Mesendoderm (in vitro differentiated cells): ENCODE data around the gene ABCD3.
A peak's percentile ranks its signal among the peaks of the same experiment; 100 is the strongest.

Source experiments
- DNase-seq: peaks from one replicate; pipeline ENCODE4 v3.0.0; 2013
- H2AK5ac ChIP-seq: 2 replicates; pipeline ENCODE4 v1.6.1; 2013; ENCODE audit warnings: low read length, inconsistent platforms
- H2BK120ac ChIP-seq: 2 replicates; pipeline ENCODE4 v1.6.1; 2013; ENCODE audit warnings: low read depth, mild to moderate bottlenecking, low read length, moderate library complexity, mixed read lengths
- H2BK15ac ChIP-seq: replicated peaks from 2 replicates; pipeline ENCODE4 v1.6.1; 2013; ENCODE audit warnings: low read depth, mild to moderate bottlenecking, moderate library complexity
- H2BK5ac ChIP-seq: 2 replicates; pipeline ENCODE4 v1.6.1; 2013; ENCODE audit warnings: low read length, inconsistent platforms
- H3K18ac ChIP-seq: 2 replicates; pipeline ENCODE4 v1.6.1; 2013; ENCODE audit warnings: mild to moderate bottlenecking, low read length, mixed read lengths
- H3K23ac ChIP-seq: one replicate; pipeline ENCODE4 v1.6.1; 2013; ENCODE audit warnings: low read length
- H3K27ac ChIP-seq: 2 replicates; pipeline ENCODE4 v1.5.1; 2013; ENCODE audit warnings: low read depth, mild to moderate bottlenecking, inconsistent platforms, low read length, moderate library complexity
- H3K27me3 ChIP-seq: 2 replicates; pipeline ENCODE4 v1.6.1; 2013; ENCODE audit warnings: low read length, control low read depth, mild to moderate bottlenecking, inconsistent platforms; ENCODE audit not compliant: insufficient read depth, poor library complexity
- H3K36me3 ChIP-seq: 2 replicates; pipeline ENCODE4 v1.6.1; 2013; ENCODE audit warnings: low read length, inconsistent platforms; ENCODE audit not compliant: control insufficient read depth, insufficient read depth
- H3K4ac ChIP-seq: one replicate; pipeline ENCODE4 v1.6.1; 2013; ENCODE audit warnings: low read depth, mild to moderate bottlenecking, low read length, moderate library complexity
- H3K4me1 ChIP-seq: 2 replicates; pipeline ENCODE4 v1.6.1; 2013; ENCODE audit warnings: low read depth, low read length, inconsistent platforms; ENCODE audit not compliant: control insufficient read depth
- H3K4me2 ChIP-seq: 2 replicates; pipeline ENCODE4 v1.6.1; 2013; ENCODE audit warnings: low read length
- H3K4me3 ChIP-seq: 2 replicates; pipeline ENCODE4 v1.5.1; 2013; ENCODE audit warnings: mild to moderate bottlenecking, low read length
- H3K56ac ChIP-seq: one replicate; pipeline ENCODE4 v1.6.1; 2013; ENCODE audit warnings: low read length
- H3K79me1 ChIP-seq: 2 replicates; pipeline ENCODE4 v1.6.1; 2013; ENCODE audit warnings: low read length, inconsistent platforms
- H3K79me2 ChIP-seq: 2 replicates; pipeline ENCODE4 v1.6.1; 2013; ENCODE audit warnings: mild to moderate bottlenecking, low read length; ENCODE audit not compliant: control insufficient read depth, insufficient read depth
- H3K9ac ChIP-seq: 2 replicates; pipeline ENCODE4 v1.6.1; 2013; ENCODE audit warnings: low read length, inconsistent platforms
- H4K5ac ChIP-seq: one replicate; pipeline ENCODE4 v1.6.1; 2013; ENCODE audit warnings: low read length
- H4K8ac ChIP-seq: one replicate; pipeline ENCODE4 v1.6.1; 2013; ENCODE audit warnings: low read depth, mild to moderate bottlenecking, control low read depth, low read length, moderate library complexity
- WGBS: extraction: QIAGEN DNeasy Blood & Tissue Kit; methylation state at CpG from one replicate; pipeline ENCODE4 v1.1.7; 2013; ENCODE audit warnings: low lambda C conversion rate, missing lambda C conversion rate; ENCODE audit not compliant: insufficient coverage; ENCODE audit errors: extremely low coverage; 5-methylcytosine and 5-hydroxymethylcytosine counted together

The ABCD3 gene

GRCh38 chr1:94382201-94382600, 36.0 kb upstream of the ABCD3 start:
- Histone ChIP-seq H2AK5ac (no peak overlapping the region), H3K27ac (no peak overlapping the region), H3K4ac (no peak overlapping the region), H3K79me1 (no peaks in the 10 kb centered on the region), H3K56ac (no peak overlapping the region), H2BK5ac (no peak overlapping the region), H3K4me2 (no peak overlapping the region), H4K8ac (no peak overlapping the region), H3K4me1 (peaks cover 3% of the 10 kb centered on the region), H2BK120ac (no peak overlapping the region), H3K23ac (no peak overlapping the region), H3K79me2 (no peaks in the 10 kb centered on the region), H3K9ac (no peak overlapping the region), H4K5ac (no peak overlapping the region), H3K27me3 (no peaks in the 10 kb centered on the region), H3K36me3 (no peaks in the 10 kb centered on the region), H2BK15ac (no peak overlapping the region), H3K18ac (no peak overlapping the region), H3K4me3 (no peak overlapping the region)
- no CpG with 5 or more reads among the region's 3 CpGs for WGBS
- DNase-seq: no peak

GRCh38 chr1:94383966-94384408, 34.2 kb upstream of the ABCD3 start:
- H2BK15ac ChIP-seq: no peak overlapping the region
- H4K8ac ChIP-seq: no peak overlapping the region
- no CpG with 5 or more reads among the region's 4 CpGs for WGBS
- peaks cover 3% of the 10 kb centered on the region for H3K4me1 ChIP-seq
- H3K36me3 ChIP-seq: no peaks in the 10 kb centered on the region
- H3K4ac ChIP-seq: no peak overlapping the region
- no peak overlapping the region for H3K23ac ChIP-seq
- DNase-seq: peak; percentile 30
- H4K5ac ChIP-seq: no peak overlapping the region
- H3K56ac ChIP-seq: no peak overlapping the region
- no peak overlapping the region for H3K9ac ChIP-seq
- H3K27me3 ChIP-seq: no peaks in the 10 kb centered on the region
- H3K4me2 ChIP-seq: no peak overlapping the region
- no peak overlapping the region for H2BK120ac ChIP-seq
- H3K79me1 ChIP-seq: no peaks in the 10 kb centered on the region
- H3K27ac ChIP-seq: no peak overlapping the region
- no peak overlapping the region for H2AK5ac ChIP-seq
- no peak overlapping the region for H2BK5ac ChIP-seq
- H3K79me2 ChIP-seq: no peaks in the 10 kb centered on the region
- no peak overlapping the region for H3K4me3 ChIP-seq
- H3K18ac ChIP-seq: no peak overlapping the region

GRCh38 chr1:94384485-94385265, 33.5 kb upstream of the ABCD3 start:
- no peak overlapping the region for H2AK5ac ChIP-seq
- no peak overlapping the region for H3K56ac ChIP-seq
- WGBS: no CpG with 5 or more reads among the region's 4 CpGs
- DNase-seq: no peak
- H3K18ac ChIP-seq: no peak overlapping the region
- H3K9ac ChIP-seq: no peak overlapping the region
- no peak overlapping the region for H3K23ac ChIP-seq
- no peak overlapping the region for H4K5ac ChIP-seq
- H3K36me3 ChIP-seq: no peaks in the 10 kb centered on the region
- H2BK15ac ChIP-seq: no peak overlapping the region
- no peak overlapping the region for H3K4me3 ChIP-seq
- no peak overlapping the region for H2BK120ac ChIP-seq
- H3K79me2 ChIP-seq: no peaks in the 10 kb centered on the region
- no peak overlapping the region for H2BK5ac ChIP-seq
- no peak overlapping the region for H3K4ac ChIP-seq
- H3K4me2 ChIP-seq: no peak overlapping the region
- H4K8ac ChIP-seq: no peak overlapping the region
- H3K27ac ChIP-seq: no peak overlapping the region
- H3K4me1 ChIP-seq: peaks cover 3% of the 10 kb centered on the region
- H3K27me3 ChIP-seq: no peaks in the 10 kb centered on the region
- H3K79me1 ChIP-seq: no peaks in the 10 kb centered on the region

- Histone ChIP-seq H2AK5ac (no peak overlapping the region), H2BK120ac (no peak overlapping the region), H3K79me1 (no peaks in the 10 kb centered on the region), H3K36me3 (no peaks in the 10 kb centered on the region), H2BK5ac (no peak overlapping the region), H3K4ac (no peak overlapping the region), H4K5ac (no peak overlapping the region), H3K9ac (no peak overlapping the region), H3K27me3 (no peaks in the 10 kb centered on the region), H3K4me3 (no peak overlapping the region), H3K79me2 (no peaks in the 10 kb centered on the region), H3K23ac (no peak overlapping the region), H3K4me1 (peaks cover 3% of the 10 kb centered on the region), H3K4me2 (no peak overlapping the region), H3K18ac (no peak overlapping the region), H3K56ac (no peak overlapping the region), H3K27ac (no peak overlapping the region), H4K8ac (no peak overlapping the region), H2BK15ac (no peak overlapping the region)
- WGBS: no CpG with 5 or more reads among the region's 2 CpGs
- no peak for DNase-seq
Measured at GRCh38 chr1:94385308-94385929, 32.8 kb upstream of the ABCD3 start.

GRCh38 chr1:94389298-94389697, 28.9 kb upstream of the ABCD3 start:
- no peak overlapping the region for H2BK5ac ChIP-seq
- no peak overlapping the region for H3K4me2 ChIP-seq
- no peak overlapping the region for H3K56ac ChIP-seq
- no peaks in the 10 kb centered on the region for H3K79me2 ChIP-seq
- H3K79me1 ChIP-seq: no peaks in the 10 kb centered on the region
- peaks cover 4% of the 10 kb centered on the region for H3K4me1 ChIP-seq
- no peak overlapping the region for H2BK120ac ChIP-seq
- no peak overlapping the region for H2BK15ac ChIP-seq
- no peak overlapping the region for H4K8ac ChIP-seq
- H3K4ac ChIP-seq: no peak overlapping the region
- H3K23ac ChIP-seq: no peak overlapping the region
- no peaks in the 10 kb centered on the region for H3K36me3 ChIP-seq
- no peak overlapping the region for H3K18ac ChIP-seq
- H3K27ac ChIP-seq: no peak overlapping the region
- no peaks in the 10 kb centered on the region for H3K27me3 ChIP-seq
- no peak overlapping the region for H2AK5ac ChIP-seq
- no peak for DNase-seq
- H3K4me3 ChIP-seq: no peak overlapping the region
- WGBS: no CpG with 5 or more reads among the region's 4 CpGs
- no peak overlapping the region for H4K5ac ChIP-seq
- no peak overlapping the region for H3K9ac ChIP-seq
